Neural progenitor cell (in vitro differentiated cells): ENCODE measurements around the gene HK2. TPM values are rescaled to one million over a fixed set of nuclear protein-coding genes. Genes with fewer than 3 reads are reported as not detected.

ENCODE experiments used
- DNase-seq: peaks from one replicate; pipeline ENCODE4 v3.0.0-alpha.2; 2016; ENCODE audit warnings: low spot score
- H2AFZ ChIP-seq: fragments of 200-600 bp; sonication (generic); replicated peaks from 2 replicates; pipeline ENCODE4 v1.6.1; 2016; ENCODE audit warnings: antibody characterized with exemption
- H3F3A ChIP-seq: fragments of 200-600 bp; sonication (generic); 2 replicates; pipeline ENCODE4 v1.6.1; 2016; ENCODE audit warnings: antibody characterized with exemption, low read depth
- H3K27ac ChIP-seq: fragments of 200-600 bp; sonication (generic); 2 replicates; pipeline ENCODE4 v1.5.1; 2016; ENCODE audit warnings: mild to moderate bottlenecking
- H3K27me3 ChIP-seq: fragments of 200-600 bp; sonication (generic); 2 replicates; pipeline ENCODE4 v1.6.1; 2016; ENCODE audit warnings: mild to moderate bottlenecking, moderate library complexity
- H3K36me3 ChIP-seq: fragments of 200-600 bp; sonication (generic); 2 replicates; pipeline ENCODE4 v1.5.1; 2016
- H3K4me1 ChIP-seq: fragments of 200-600 bp; sonication (generic); 2 replicates; pipeline ENCODE4 v1.6.1; 2016; ENCODE audit warnings: mixed run types
- H3K4me2 ChIP-seq: fragments of 200-600 bp; sonication (generic); 2 replicates; pipeline ENCODE4 v1.6.1; 2016
- H3K4me3 ChIP-seq: fragments of 200-600 bp; sonication (generic); 2 replicates; pipeline ENCODE4 v1.5.1; 2016
- H3K79me2 ChIP-seq: fragments of 200-600 bp; sonication (generic); 2 replicates; pipeline ENCODE4 v1.6.1; 2016; ENCODE audit warnings: low read depth
- H3K9ac ChIP-seq: fragments of 200-600 bp; sonication (generic); 2 replicates; pipeline ENCODE4 v1.6.1; 2016
- H3K9me3 ChIP-seq: fragments of 200-600 bp; sonication (generic); 2 replicates; pipeline ENCODE4 v1.5.1; 2016; ENCODE audit warnings: low read depth
- H4K20me1 ChIP-seq: fragments of 200-600 bp; sonication (generic); 2 replicates; pipeline ENCODE4 v1.6.1; 2016; ENCODE audit warnings: low read depth
- H3K27ac Mint-ChIP-seq: 3 replicates; pipeline ENCODE4 v1.8.0; 2021; ENCODE audit warnings: mixed read lengths
- H3K27me3 Mint-ChIP-seq: 2 replicates; pipeline ENCODE4 v1.8.0; 2022; ENCODE audit warnings: low read depth, mild to moderate bottlenecking, inconsistent platforms, moderate library complexity, mixed read lengths; ENCODE audit not compliant: insufficient read depth
- H3K36me3 Mint-ChIP-seq: 3 replicates; pipeline ENCODE4 v1.8.0; 2021; ENCODE audit warnings: mixed read lengths
- H3K4me1 Mint-ChIP-seq: 3 replicates; pipeline ENCODE4 v1.8.0; 2021; ENCODE audit warnings: mixed read lengths
- H3K4me3 Mint-ChIP-seq: 3 replicates; pipeline ENCODE4 v1.8.0; 2021; ENCODE audit warnings: mild to moderate bottlenecking, moderate library complexity, mixed read lengths
- H3K9me3 Mint-ChIP-seq: 3 replicates; pipeline ENCODE4 v1.8.0; 2020; ENCODE audit warnings: mixed read lengths
- EZH2 ChIP-seq: fragments of 200-600 bp; sonication (generic); IDR thresholded peaks from 2 replicates; pipeline ENCODE4 v1.6.1; 2017; ENCODE audit warnings: antibody characterized with exemption, mild to moderate bottlenecking, moderate library complexity
- EZH2phosphoT487 ChIP-seq: fragments of 200-600 bp; sonication (generic); IDR thresholded peaks from 2 replicates; pipeline ENCODE4 v1.6.1; 2017; ENCODE audit warnings: antibody characterized with exemption
- total RNA-seq: library from RNA; depleted of rRNA; stranded (reverse); fragments of >200 nt; gene quantifications from 2 replicates; pipeline ENCODE4 v1.2.3, GENCODE V29; 2015; ENCODE audit warnings: low replicate concordance
- TF ChIP-seq, protein P1 (sequence below): fragments of 200-600 bp; sonication (generic); IDR thresholded peaks from 2 replicates; pipeline ENCODE4 v1.5.1; 2017; ENCODE audit warnings: antibody characterized with exemption, mild to moderate bottlenecking

Gene HK2
- total RNA-seq, 1 donor from 2014 or later: 61.8 TPM

DNA sequence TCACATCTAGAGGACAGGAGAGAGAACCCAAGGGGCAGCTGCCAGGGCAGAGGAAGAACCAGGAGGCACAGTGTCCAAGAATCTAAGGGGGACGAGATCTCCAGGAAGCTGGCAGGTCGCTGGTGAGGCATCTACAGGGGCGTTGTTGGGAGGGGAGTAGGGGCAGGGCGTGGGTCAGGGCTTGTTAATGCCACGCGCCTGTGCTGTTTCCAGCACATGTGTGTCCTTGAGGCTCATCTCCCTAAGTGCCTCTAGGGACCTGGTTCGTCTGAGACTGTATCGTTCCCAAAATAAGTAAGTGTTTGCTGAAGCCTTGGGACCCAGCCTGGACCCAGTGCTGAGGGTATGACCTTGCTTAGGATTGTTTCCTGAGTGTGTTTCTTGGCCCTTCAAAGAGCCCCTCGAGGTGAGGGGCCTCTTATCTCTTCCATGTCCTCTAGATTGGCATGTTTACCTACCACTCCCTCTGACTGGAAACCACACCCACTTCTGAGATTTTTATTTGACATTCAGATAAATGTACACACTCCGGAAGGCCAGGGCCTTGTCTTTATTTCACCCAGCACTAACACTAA is 22.2 kb downstream of the HK2 start:
- Mint-ChIP-seq H3K27me3 (peaks cover 3% of the 10 kb centered on the region), H3K36me3 (peaks cover 30% of the 10 kb centered on the region), H3K4me3 (no peak overlapping the region), H3K9me3 (no peaks in the 10 kb centered on the region), H3K27ac (no peak overlapping the region), H3K4me1 (no peaks in the 10 kb centered on the region)
- H3K27me3 ChIP-seq: no peaks in the 10 kb centered on the region
- H3K4me2 ChIP-seq: no peak overlapping the region
- H3K4me3 ChIP-seq: no peak overlapping the region
- H3K36me3 ChIP-seq: peaks cover 4% of the 10 kb centered on the region
- H4K20me1 ChIP-seq: peaks cover 98% of the 10 kb centered on the region
- no peak overlapping the region for H3K27ac ChIP-seq
- DNase-seq: no peak
- H2AFZ ChIP-seq: no peak overlapping the region
- no peaks in the 10 kb centered on the region for H3K9me3 ChIP-seq
- H3K9ac ChIP-seq: no peak overlapping the region
- peaks cover 57% of the 10 kb centered on the region for H3K79me2 ChIP-seq
- H3K4me1 ChIP-seq: no peaks in the 10 kb centered on the region
- TF ChIP-seq, protein P1, sequence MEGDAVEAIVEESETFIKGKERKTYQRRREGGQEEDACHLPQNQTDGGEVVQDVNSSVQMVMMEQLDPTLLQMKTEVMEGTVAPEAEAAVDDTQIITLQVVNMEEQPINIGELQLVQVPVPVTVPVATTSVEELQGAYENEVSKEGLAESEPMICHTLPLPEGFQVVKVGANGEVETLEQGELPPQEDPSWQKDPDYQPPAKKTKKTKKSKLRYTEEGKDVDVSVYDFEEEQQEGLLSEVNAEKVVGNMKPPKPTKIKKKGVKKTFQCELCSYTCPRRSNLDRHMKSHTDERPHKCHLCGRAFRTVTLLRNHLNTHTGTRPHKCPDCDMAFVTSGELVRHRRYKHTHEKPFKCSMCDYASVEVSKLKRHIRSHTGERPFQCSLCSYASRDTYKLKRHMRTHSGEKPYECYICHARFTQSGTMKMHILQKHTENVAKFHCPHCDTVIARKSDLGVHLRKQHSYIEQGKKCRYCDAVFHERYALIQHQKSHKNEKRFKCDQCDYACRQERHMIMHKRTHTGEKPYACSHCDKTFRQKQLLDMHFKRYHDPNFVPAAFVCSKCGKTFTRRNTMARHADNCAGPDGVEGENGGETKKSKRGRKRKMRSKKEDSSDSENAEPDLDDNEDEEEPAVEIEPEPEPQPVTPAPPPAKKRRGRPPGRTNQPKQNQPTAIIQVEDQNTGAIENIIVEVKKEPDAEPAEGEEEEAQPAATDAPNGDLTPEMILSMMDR: no peak
- TF ChIP-seq EZH2 (no peak), EZH2phosphoT487 (no peak)
- H3F3A ChIP-seq: no peaks in the 10 kb centered on the region

GRCh38 chr2:74856599-74856998 is 22.7 kb downstream of the HK2 start:
- H3K9me3 Mint-ChIP-seq: no peaks in the 10 kb centered on the region
- DNase-seq: no peak
- no peak for TF ChIP-seq EZH2phosphoT487
- TF ChIP-seq, protein P1: no peak
- no peak for TF ChIP-seq EZH2
- Histone ChIP-seq H3K4me2 (no peak overlapping the region), H3K27ac (no peak overlapping the region), H3K27me3 (no peaks in the 10 kb centered on the region), H3K9me3 (no peaks in the 10 kb centered on the region), H3K4me1 (no peaks in the 10 kb centered on the region), H2AFZ (no peak overlapping the region), H3K9ac (no peak overlapping the region), H3K36me3 (peaks cover 4% of the 10 kb centered on the region), H4K20me1 (peaks cover 98% of the 10 kb centered on the region), H3F3A (no peaks in the 10 kb centered on the region), H3K79me2 (peaks cover 56% of the 10 kb centered on the region), H3K4me3 (no peak overlapping the region)
- H3K4me1 Mint-ChIP-seq: no peaks in the 10 kb centered on the region
- H3K27me3 Mint-ChIP-seq: peaks cover 3% of the 10 kb centered on the region
- no peak overlapping the region for H3K27ac Mint-ChIP-seq
- H3K36me3 Mint-ChIP-seq: peaks cover 28% of the 10 kb centered on the region
- no peak overlapping the region for H3K4me3 Mint-ChIP-seq

GRCh38 chr2:74857215-74857614 is 23.3 kb downstream of the HK2 start:
- no peak for TF ChIP-seq EZH2
- TF ChIP-seq, protein P1: no peak
- no peak for TF ChIP-seq EZH2phosphoT487
- no peak overlapping the region for H3K4me3 Mint-ChIP-seq
- H3K27ac ChIP-seq: no peak overlapping the region
- H3K9me3 ChIP-seq: no peaks in the 10 kb centered on the region
- no peak overlapping the region for H3K4me2 ChIP-seq
- no peak for DNase-seq
- no peak overlapping the region for H3K9ac ChIP-seq
- no peak overlapping the region for H3K27ac Mint-ChIP-seq
- peaks cover 56% of the 10 kb centered on the region for H3K79me2 ChIP-seq
- H3K9me3 Mint-ChIP-seq: no peaks in the 10 kb centered on the region
- H3K27me3 Mint-ChIP-seq: peaks cover 1% of the 10 kb centered on the region
- no peak overlapping the region for H3K4me3 ChIP-seq
- H3K4me1 ChIP-seq: no peaks in the 10 kb centered on the region
- H4K20me1 ChIP-seq: peaks cover 98% of the 10 kb centered on the region
- no peak overlapping the region for H2AFZ ChIP-seq
- peaks cover 4% of the 10 kb centered on the region for H3K36me3 ChIP-seq
- no peaks in the 10 kb centered on the region for H3K4me1 Mint-ChIP-seq
- H3K27me3 ChIP-seq: no peaks in the 10 kb centered on the region
- peaks cover 32% of the 10 kb centered on the region for H3K36me3 Mint-ChIP-seq
- H3F3A ChIP-seq: no peaks in the 10 kb centered on the region
